HFF-Myc (cell line): ENCODE measurements around the gene TBC1D9B.
"Not testable (repeated sequence)": the region's sequence is repeated elsewhere in the genome, so short reads cannot be mapped to it uniquely, and the experiment has no call there.

Experiments used
- DNase-seq: peaks from one replicate; pipeline ENCODE4 v3.0.0-alpha.2; 2011; ENCODE audit warnings: low read depth; ENCODE audit errors: extremely low read depth
- H3K4me3 ChIP-seq: replicated peaks from 2 replicates; pipeline ENCODE4 v1.5.1; 2011; ENCODE audit warnings: low read depth, mild to moderate bottlenecking, control low read depth, low read length
- CTCF ChIP-seq: IDR thresholded peaks from 2 replicates; pipeline ENCODE4 v1.5.1; 2012; ENCODE audit warnings: mild to moderate bottlenecking, low read depth, low read length, control low read depth; ENCODE audit errors: missing control alignments

The TBC1D9B gene

GRCh38 chr5:179840766-179841165 lies 66.9 kb downstream of the TBC1D9B start:
- no peak for DNase-seq
- no peak for TF ChIP-seq CTCF
- H3K4me3 ChIP-seq = no peak overlapping the region

DNA sequence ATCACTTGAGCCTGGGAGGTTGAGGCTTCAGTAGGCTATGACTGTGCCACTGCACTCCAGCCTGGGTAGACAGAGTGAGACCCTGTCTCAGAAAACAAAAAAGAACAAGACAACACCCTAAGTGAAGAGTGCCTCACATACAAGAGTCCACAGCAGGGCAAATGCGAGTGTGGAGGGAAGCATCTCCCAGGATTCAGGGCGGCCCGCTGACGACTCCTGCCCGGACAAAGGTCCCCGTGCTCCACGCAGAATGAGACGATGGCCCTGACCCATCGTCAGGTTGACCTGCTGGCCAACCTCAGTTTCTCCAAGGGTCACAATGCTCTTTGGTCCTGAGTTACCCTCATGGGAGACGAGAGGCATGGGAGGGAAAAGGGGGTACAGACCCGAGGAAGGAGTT lies 67.4 kb downstream of the TBC1D9B start:
- TF ChIP-seq CTCF = no peak
- H3K4me3 ChIP-seq = no peak overlapping the region
- DNase-seq = no peak

DNA sequence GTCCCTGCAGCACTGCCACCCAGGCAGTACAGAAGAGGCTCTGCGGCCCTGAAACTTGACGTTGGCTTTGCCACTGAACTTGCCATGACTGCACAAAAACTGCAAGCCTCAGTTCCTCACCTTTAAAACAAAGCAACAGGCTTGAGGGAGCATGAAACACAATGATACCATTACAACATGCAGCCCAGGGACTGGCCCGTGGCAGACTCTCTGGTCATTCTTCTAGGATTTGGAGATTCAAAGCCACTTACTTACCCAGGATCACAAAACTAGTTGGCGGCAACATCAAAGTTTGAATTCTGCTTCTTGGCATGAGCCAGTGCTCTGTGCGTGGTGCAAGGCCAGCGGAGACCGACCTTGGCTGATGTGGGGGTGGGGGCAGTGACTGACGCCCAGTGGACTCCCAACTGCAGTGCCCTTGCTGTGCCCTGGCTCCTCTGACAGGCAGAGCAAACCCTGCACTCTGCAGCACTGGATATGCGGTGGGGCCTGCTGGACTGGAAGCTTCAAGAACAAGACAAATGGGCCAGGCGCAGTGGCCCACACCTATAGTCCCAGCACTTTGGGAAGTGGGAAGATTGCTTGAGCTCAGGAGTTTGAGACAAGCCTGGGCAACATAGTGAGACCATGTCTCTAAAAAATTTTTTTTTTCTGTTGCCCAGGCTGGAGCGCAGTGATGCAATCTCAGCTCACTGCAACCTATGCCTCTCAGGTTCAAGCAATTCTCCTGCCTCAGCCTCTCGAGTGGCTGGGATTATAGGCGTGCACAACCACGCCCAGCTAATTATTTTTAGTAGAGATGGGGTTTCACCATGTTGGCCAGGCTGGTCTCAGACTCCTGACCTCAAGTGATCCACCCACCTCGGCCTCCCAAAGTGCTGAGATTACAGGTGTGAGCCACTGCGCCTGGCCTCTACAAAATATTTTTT lies 68.1 kb downstream of the TBC1D9B start:
- no peak for TF ChIP-seq CTCF
- no peak for DNase-seq
- no peak overlapping the region for H3K4me3 ChIP-seq

DNA sequence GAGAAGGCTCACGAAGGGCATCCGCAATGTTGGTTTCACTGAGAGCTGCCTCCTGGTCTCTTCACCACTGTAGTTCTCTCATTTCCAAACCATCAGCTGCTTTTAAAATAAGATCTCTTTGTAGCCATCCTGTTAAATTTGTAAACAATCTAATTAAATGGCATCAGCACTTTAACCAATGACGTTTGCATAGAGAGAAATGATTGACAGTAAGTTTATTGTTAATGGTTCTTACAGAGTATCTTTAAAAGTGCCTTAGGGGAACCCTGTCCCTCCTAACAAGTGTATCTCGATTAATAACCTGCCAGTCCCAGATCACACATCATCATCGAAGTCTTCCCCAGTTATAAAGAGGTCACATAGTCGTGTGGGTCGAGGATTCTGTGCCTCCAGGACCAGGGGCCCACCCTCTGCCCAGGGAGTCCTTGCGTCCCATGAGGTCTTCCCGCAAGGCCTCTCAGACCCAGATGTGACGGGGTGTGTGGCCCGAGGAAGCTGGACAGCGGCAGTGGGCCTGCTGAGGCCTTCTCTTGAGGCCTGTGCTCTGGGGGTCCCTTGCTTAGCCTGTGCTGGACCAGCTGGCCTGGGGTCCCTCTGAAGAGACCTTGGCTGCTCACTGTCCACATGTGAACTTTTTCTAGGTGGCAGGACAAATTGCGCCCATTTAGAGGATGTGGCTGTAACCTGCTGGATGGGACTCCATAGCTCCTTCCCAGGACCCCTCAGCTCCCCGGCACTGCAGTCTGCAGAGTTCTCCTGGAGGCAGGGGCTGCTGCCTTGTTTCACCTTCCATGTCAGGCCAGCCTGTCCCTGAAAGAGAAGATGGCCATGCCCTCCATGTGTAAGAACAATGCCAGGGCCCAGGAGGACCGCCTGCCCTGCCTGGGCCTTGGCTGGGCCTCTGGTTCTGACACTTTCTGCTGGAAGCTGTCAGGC lies 70.4 kb downstream of the TBC1D9B start:
- DNase-seq = no peak
- no peak for TF ChIP-seq CTCF
- H3K4me3 ChIP-seq = no peak overlapping the region

GRCh38 chr5:179836225-179837019 lies 71.3 kb downstream of the TBC1D9B start:
- no peak for TF ChIP-seq CTCF

GRCh38 chr5:179834871-179835270 lies 72.8 kb downstream of the TBC1D9B start:
- not testable (repeated sequence) for H3K4me3 ChIP-seq, DNase-seq

More at GRCh38 chr5:179836225-179837019, 71.3 kb downstream of the TBC1D9B start:
- DNase-seq = no peak
- H3K4me3 ChIP-seq = no peak overlapping the region
